ENCODE measurements around the gene NRBP1.
"Not testable (repeated sequence)": the region's sequence is repeated elsewhere in the genome, so short reads cannot be mapped to it uniquely, and the experiment has no call there.

NRBP1 gene

DNA sequence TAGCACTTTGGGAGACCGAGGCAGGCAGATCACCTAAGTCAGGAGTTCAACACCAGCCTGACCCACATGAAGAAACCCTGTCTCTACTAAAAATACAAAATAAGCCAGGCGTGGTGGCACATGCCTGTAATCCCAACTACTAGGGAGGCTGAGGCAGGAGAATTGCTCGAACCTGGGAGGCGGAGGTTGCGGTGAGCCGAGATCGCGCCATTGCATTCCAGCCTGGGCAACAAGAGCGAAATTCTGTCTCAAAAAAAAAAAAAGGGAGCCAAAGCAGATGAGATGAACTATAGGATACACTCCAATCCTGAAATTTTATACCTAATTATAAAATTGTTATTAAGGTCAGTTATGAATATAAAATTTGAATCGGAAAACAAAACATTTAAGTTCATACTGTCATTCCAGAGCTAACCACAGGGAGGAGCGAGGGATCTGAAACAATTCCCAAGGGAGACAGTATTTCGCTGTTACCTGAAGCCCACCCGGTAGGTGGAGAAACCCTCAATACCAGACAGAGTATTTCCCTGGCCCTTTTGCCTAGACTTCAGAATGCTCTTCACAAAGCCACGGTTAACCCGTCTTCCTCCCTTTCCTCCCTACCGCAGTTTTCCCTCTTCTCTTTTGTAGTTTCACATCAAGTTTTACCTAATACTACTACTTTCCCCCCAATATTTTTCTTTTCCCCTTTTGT is 20.5 kb upstream of the NRBP1 start:
- Histone ChIP-seq H3K36me3 (ENCODE audit: control insufficient read depth, insufficient read depth, low read length) (no peaks in the 10 kb centered on the region), H3K9ac (ENCODE audit: low read length) (peak overlapping the region; percentile 80), H3K27me3 (ENCODE audit: control insufficient read depth, insufficient read depth, low read length) (no peaks in the 10 kb centered on the region), H3K9me3 (ENCODE audit: control insufficient read depth, low read length) (no peaks in the 10 kb centered on the region), H3K4me1 (ENCODE audit: control insufficient read depth, insufficient read depth, low read length) (peaks cover 12% of the 10 kb centered on the region), H3K4me3 (ENCODE audit: low read length) (no peak overlapping the region)

DNA sequence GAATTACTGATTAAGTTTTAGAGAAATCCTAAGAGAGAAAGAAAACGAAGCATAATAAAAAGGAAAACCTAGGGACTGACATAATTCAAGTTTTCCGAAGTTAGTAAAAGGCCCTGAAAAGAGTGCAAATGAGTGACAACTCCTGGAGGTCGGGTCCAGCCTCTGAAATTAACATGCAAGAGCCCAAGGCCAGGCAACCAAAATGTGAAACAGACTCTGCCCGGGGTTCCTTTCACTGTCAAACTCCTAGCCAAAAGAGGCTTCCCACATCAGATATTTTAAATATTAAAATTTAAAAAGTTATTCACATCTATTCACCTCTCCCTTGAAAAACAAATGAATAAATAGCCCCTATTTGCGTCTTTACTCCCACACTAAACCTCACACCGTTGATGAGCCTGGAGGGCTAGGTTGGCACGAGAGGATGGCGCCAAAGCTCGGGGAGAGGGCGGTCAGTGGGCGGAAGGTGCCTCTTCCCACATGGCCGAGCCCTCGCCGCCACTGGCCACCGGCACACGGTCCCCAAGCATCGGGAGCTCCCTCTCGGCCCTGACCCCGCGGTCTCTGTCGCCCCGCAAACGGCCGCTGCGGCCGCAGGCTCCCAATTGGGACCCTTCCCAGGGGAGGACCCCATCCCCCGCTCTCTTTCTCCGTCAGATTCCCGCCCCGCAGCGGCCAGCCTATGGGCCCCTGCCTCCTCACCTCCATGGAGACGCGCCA is 19.7 kb upstream of the NRBP1 start:
- Histone ChIP-seq H3K9ac (ENCODE audit: low read length) (peak overlapping the region; percentile 80), H3K36me3 (ENCODE audit: control insufficient read depth, insufficient read depth, low read length) (no peaks in the 10 kb centered on the region), H3K4me1 (ENCODE audit: control insufficient read depth, insufficient read depth, low read length) (peaks cover 12% of the 10 kb centered on the region), H3K4me3 (ENCODE audit: low read length) (peak overlapping the region; percentile 78), H3K9me3 (ENCODE audit: control insufficient read depth, low read length) (no peaks in the 10 kb centered on the region), H3K27me3 (ENCODE audit: control insufficient read depth, insufficient read depth, low read length) (no peaks in the 10 kb centered on the region)

DNA sequence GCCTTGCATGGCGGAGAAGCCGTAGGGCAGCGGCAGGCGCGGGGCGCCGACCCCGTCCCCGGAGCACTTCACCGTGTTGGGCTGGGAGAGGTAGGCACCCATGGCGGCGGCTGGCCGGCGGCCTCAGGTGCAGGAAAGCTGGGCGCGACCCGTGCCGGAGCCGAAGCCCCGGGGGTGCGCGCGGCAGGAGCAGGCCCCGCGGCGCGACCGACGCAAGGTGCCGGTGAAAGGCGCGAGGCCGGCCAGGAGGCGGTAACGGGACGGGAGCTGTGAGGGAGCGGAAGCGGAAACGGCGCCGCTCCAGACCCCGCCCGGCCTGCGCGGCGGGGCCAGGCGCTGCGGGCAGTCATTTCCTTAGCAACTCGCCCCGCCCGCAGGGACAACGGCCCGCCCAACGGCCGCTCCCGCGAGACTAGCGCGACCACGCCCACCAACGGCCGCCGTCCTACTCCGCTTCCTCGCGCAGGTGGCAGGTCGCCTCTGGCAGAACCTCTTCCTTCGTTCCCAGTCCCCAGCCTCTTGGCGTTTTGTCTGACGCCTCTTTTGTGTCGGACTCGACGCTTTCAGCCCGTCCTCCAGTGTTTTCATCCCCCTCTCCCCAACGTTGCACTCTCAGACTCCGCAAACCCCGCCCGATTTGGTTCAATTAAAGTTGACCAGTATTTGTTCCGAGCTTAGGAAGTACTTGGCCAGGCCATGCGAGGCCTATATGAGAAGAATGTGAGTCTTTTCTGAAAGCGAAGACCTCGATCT is 18.9 kb upstream of the NRBP1 start, which contains the start of gene PPM1G:
TSS of gene PPM1G (minus strand) at position 271 of the 753 bp plus-strand sequence. CDS start at position 102, 169 bp downstream.
- H3K4me3 ChIP-seq (ENCODE audit: low read length) = peak within 1 kb of the TSS; percentile 78
- no peaks in the 10 kb centered on the region for H3K36me3 ChIP-seq (ENCODE audit: control insufficient read depth, insufficient read depth, low read length)
- H3K9me3 ChIP-seq (ENCODE audit: control insufficient read depth, low read length) = no peaks in the 10 kb centered on the region
- H3K27me3 ChIP-seq (ENCODE audit: control insufficient read depth, insufficient read depth, low read length) = no peaks in the 10 kb centered on the region
- peak within 1 kb of the TSS; percentile 80 for H3K9ac ChIP-seq (ENCODE audit: low read length)
- H3K4me1 ChIP-seq (ENCODE audit: control insufficient read depth, insufficient read depth, low read length) = peaks cover 12% of the 10 kb centered on the region

DNA sequence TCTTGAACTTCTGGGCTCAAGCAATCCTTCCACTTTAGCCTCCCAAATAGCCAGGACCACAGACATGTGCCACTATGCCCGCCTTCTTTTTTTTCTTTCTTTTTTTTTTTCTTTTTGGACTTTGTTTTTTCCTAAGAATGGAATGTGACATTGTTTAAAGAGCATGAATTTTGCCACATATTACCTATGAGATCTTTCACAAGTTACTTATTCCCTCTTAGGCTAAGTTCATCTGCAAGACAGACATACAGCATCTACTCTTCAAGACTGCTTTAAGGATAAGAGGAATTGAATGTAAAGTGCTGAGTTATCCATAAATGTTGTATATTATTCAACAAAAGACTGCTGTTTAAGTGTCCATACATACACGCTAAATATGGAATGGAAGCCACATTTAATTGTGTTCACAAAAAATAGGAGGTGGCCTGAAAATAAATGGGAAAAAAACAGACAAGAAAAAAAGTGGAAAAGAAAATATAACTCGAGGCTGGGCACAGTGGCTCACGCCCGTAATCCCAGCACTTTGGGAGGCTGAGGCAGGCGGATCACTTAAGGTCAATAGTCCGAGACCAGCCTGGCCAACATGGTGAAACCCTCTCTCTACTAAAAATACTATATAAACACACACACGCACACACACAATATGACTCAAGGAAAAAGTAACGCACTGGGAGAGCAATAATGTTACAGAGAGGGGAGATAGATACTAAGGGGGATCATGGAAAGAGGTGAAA is 15.8 kb upstream of the NRBP1 start:
- H3K27me3 ChIP-seq (ENCODE audit: control insufficient read depth, insufficient read depth, low read length) = no peaks in the 10 kb centered on the region
- H3K9me3 ChIP-seq (ENCODE audit: control insufficient read depth, low read length) = no peaks in the 10 kb centered on the region
- peaks cover 9% of the 10 kb centered on the region for H3K4me1 ChIP-seq (ENCODE audit: control insufficient read depth, insufficient read depth, low read length)
- H3K4me3 ChIP-seq (ENCODE audit: low read length) = no peak overlapping the region
- H3K9ac ChIP-seq (ENCODE audit: low read length) = no peak overlapping the region
- H3K36me3 ChIP-seq (ENCODE audit: control insufficient read depth, insufficient read depth, low read length) = no peaks in the 10 kb centered on the region

DNA sequence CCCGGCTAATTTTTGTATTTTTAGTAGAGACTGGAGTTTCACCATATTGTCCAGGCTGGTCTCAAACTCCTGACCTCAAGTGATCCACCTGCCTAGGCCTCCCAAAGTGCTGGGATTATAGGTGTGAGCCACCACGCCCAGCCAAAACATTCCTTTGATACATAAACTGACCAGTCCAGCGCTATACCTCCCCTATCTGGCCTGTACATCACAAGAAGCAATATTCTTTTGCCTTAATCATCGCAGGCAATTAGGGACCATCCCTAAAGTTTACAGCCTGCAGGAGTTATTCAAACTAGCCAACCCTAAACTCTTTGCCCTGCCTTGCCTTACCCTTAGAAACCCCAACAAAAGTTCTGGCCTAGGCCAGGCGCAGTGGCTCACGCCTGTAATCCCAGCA is 12.3 kb upstream of the NRBP1 start:
- Histone ChIP-seq H3K27me3 (ENCODE audit: control insufficient read depth, insufficient read depth, low read length) (no peaks in the 10 kb centered on the region), H3K4me1 (ENCODE audit: control insufficient read depth, insufficient read depth, low read length) (no peaks in the 10 kb centered on the region), H3K4me3 (ENCODE audit: low read length) (no peak overlapping the region), H3K9ac (ENCODE audit: low read length) (no peak overlapping the region), H3K9me3 (ENCODE audit: control insufficient read depth, low read length) (no peaks in the 10 kb centered on the region), H3K36me3 (ENCODE audit: control insufficient read depth, insufficient read depth, low read length) (no peaks in the 10 kb centered on the region)

DNA sequence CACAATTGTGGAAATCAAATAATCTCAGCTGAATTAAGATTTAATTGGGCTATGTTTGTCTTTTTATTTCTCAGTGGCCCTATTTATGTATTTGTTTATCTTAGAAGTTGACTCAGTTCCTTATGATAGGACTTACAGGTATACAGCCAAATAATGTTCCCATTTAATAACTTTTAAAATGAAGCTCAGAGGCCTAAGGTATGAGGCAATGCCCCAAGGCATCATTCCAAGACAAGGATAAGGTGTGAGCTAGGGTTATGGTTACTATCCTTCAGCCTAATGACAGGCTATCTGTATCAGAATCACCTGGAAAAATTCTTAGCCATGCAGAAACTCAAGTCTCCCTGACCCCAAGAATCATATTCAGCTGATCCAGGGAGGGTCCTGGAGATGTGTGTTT is 7.4 kb upstream of the NRBP1 start:
- no peaks in the 10 kb centered on the region for H3K4me1 ChIP-seq (ENCODE audit: control insufficient read depth, insufficient read depth, low read length)
- no peak overlapping the region for H3K9ac ChIP-seq (ENCODE audit: low read length)
- H3K36me3 ChIP-seq (ENCODE audit: control insufficient read depth, insufficient read depth, low read length) = no peaks in the 10 kb centered on the region
- H3K9me3 ChIP-seq (ENCODE audit: control insufficient read depth, low read length) = no peaks in the 10 kb centered on the region
- H3K4me3 ChIP-seq (ENCODE audit: low read length) = no peak overlapping the region
- H3K27me3 ChIP-seq (ENCODE audit: control insufficient read depth, insufficient read depth, low read length) = no peaks in the 10 kb centered on the region

DNA sequence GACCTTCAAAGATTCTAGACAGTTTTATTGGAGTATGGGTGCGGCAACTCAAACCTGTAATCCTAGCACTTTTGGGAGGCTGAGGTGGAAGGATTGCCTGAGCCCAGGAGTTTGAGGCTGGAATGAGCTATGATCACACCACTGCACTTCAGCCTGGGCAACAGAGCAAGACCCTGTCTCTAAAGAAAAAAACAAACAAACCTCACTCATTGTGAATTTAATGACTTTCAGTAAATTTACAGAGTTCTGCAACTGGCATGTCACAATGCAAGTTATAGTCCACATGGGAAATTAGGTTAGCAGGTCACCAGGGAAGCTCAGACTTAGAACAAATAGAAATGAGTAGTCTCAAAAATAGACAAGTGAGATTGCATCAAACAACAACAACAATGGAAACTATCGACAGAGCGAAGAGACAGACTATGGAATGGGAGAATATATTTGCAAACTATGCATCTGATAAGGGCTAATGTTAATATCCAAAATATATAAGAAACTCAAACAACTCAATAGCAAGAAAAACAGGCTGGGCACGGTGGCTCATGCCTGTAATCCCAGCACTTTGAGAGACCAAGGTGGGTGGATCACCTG is 6.7 kb upstream of the NRBP1 start:
- H3K36me3 ChIP-seq (ENCODE audit: control insufficient read depth, insufficient read depth, low read length) = no peaks in the 10 kb centered on the region

DNA sequence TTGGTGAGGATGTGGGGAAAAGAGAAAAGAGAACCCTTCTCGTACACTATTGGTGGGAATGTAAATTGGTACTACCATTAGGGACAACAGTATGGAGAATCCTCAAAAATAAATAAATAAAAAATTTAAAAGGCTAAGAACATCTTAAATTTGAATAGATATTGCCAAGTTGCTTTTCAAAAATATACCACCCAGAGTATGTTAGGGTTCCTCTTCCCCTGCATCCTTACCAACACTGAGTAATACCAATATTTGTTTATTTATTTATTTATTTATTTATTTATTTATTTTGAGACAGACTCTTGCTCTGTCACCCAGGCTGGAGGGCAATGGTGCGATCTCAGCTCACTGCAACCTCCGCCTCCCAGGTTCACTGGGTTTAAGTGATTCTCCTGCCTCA is 5.5 kb upstream of the NRBP1 start:
- H3K4me1 ChIP-seq (ENCODE audit: control insufficient read depth, insufficient read depth, low read length) = no peaks in the 10 kb centered on the region
- no peak overlapping the region for H3K9ac ChIP-seq (ENCODE audit: low read length)
- no peaks in the 10 kb centered on the region for H3K9me3 ChIP-seq (ENCODE audit: control insufficient read depth, low read length)
- no peak overlapping the region for H3K4me3 ChIP-seq (ENCODE audit: low read length)
- H3K27me3 ChIP-seq (ENCODE audit: control insufficient read depth, insufficient read depth, low read length) = no peaks in the 10 kb centered on the region
- H3K36me3 ChIP-seq (ENCODE audit: control insufficient read depth, insufficient read depth, low read length) = no peaks in the 10 kb centered on the region

More for the DNA sequence above, 6.7 kb upstream of the NRBP1 start:
- H3K9me3 ChIP-seq (ENCODE audit: control insufficient read depth, low read length) = no peaks in the 10 kb centered on the region
- H3K4me1 ChIP-seq (ENCODE audit: control insufficient read depth, insufficient read depth, low read length) = no peaks in the 10 kb centered on the region
- H3K27me3 ChIP-seq (ENCODE audit: control insufficient read depth, insufficient read depth, low read length) = no peaks in the 10 kb centered on the region
- H3K4me3 ChIP-seq (ENCODE audit: low read length) = no peak overlapping the region
- no peak overlapping the region for H3K9ac ChIP-seq (ENCODE audit: low read length)

DNA sequence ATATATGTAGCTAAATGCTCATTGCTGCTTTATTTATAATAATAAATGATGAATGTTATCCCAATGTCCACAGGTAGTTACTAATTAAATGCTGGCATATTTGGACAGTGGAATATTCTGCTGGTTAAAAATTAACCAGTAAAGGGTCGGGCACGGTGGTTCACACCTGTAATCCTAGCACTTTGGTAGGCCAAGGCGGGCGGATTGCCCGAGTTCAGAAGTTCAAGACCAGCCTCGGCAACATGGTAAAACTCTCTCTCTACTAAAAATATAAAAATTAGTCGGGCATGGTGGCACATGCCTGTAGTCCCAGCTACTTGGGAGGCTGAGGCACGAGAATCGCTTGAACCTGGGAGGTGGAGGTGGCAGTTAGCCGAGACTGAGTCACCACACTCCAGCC is 3.4 kb upstream of the NRBP1 start:
- not testable (repeated sequence) for H3K4me1 ChIP-seq (ENCODE audit: control insufficient read depth, insufficient read depth, low read length); H3K9ac ChIP-seq (ENCODE audit: low read length); H3K36me3 ChIP-seq (ENCODE audit: control insufficient read depth, insufficient read depth, low read length); H3K27me3 ChIP-seq (ENCODE audit: control insufficient read depth, insufficient read depth, low read length); H3K9me3 ChIP-seq (ENCODE audit: control insufficient read depth, low read length); H3K4me3 ChIP-seq (ENCODE audit: low read length)

DNA sequence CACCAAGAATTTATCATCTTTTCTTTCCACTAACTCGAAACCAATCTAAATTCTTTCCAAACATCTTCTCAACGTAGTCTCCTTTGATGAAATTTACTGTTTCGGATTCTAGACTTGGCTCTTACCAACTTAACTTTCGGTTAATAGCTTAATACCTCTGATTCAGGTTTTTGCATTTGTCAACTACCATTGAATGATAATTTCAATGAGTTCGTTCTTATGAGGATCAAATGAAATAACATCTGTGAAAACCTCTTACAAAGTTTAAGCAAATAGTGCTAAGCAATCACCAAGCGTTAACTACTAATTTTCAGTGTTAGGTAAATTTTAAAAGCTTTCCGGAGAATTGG is 593 bp upstream of the NRBP1 start:
- Histone ChIP-seq H3K9ac (ENCODE audit: low read length) (peak overlapping the region; percentile 90), H3K36me3 (ENCODE audit: control insufficient read depth, insufficient read depth, low read length) (no peaks in the 10 kb centered on the region), H3K27me3 (ENCODE audit: control insufficient read depth, insufficient read depth, low read length) (no peaks in the 10 kb centered on the region), H3K4me1 (ENCODE audit: control insufficient read depth, insufficient read depth, low read length) (peaks cover 15% of the 10 kb centered on the region), H3K4me3 (ENCODE audit: low read length) (peak overlapping the region; percentile 89), H3K9me3 (ENCODE audit: control insufficient read depth, low read length) (no peaks in the 10 kb centered on the region)

DNA sequence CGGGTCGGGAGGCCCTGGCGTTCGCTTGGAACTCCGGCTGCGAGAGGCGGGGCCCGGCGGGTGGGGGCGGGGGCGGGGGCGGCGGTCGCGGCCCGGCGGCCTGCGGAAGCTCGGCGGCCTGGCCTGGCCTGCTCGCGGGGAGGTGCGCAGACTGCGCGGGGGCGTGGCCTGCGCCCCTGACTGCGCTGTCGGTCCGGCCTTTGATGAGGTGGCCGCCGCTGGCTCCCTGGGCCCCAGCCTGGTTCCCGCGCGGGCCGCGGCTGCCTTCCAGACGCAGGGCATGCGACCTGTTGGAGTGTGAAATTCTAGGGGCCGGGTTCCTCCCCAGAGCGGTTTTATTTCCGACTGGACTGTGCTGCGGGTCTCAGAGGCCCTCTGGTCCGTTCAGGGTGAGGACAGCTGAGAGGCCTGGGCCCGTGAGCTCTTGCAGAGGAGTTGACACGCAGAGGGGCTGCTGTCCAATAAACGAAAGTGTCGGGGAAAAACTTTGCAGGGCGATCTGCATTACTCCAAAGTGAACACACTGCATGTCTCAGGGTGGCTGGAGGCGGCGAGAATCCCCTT is 629 bp downstream of the NRBP1 start:
- Histone ChIP-seq H3K9me3 (ENCODE audit: control insufficient read depth, low read length) (no peaks in the 10 kb centered on the region), H3K27me3 (ENCODE audit: control insufficient read depth, insufficient read depth, low read length) (no peaks in the 10 kb centered on the region), H3K4me3 (ENCODE audit: low read length) (peak overlapping the region; percentile 89), H3K4me1 (ENCODE audit: control insufficient read depth, insufficient read depth, low read length) (peaks cover 15% of the 10 kb centered on the region), H3K36me3 (ENCODE audit: control insufficient read depth, insufficient read depth, low read length) (no peaks in the 10 kb centered on the region), H3K9ac (ENCODE audit: low read length) (peak overlapping the region; percentile 90)
